Mesodermal cell (in vitro differentiated cells): ENCODE results near the gene TBC1D25.
"Not testable (repeated sequence)": the region's sequence is repeated elsewhere in the genome, so short reads cannot be mapped to it uniquely, and the experiment has no call there.

Source experiments
- H3K27ac ChIP-seq: 2 replicates; pipeline ENCODE4 v1.7.0; 2013; ENCODE audit warnings: mild to moderate bottlenecking, low read depth, low read length, moderate library complexity; ENCODE audit not compliant: severe bottlenecking
- H3K36me3 ChIP-seq: 2 replicates; pipeline ENCODE4 v1.7.1; 2013; ENCODE audit warnings: mild to moderate bottlenecking, low read length, moderate library complexity; ENCODE audit not compliant: control insufficient read depth, insufficient read depth
- H3K4me1 ChIP-seq: one replicate; pipeline ENCODE4 v1.7.1; 2013; ENCODE audit warnings: mild to moderate bottlenecking, low read length; ENCODE audit not compliant: insufficient read depth, control insufficient read depth, poor library complexity, severe bottlenecking
- H3K4me3 ChIP-seq: 2 replicates; pipeline ENCODE4 v1.7.0; 2013; ENCODE audit warnings: low read length, control low read depth, mild to moderate bottlenecking; ENCODE audit not compliant: insufficient read depth, poor library complexity, severe bottlenecking; ENCODE audit errors: extremely low read depth
- H3K9me3 ChIP-seq: 2 replicates; pipeline ENCODE4 v1.7.1; 2013; ENCODE audit warnings: mild to moderate bottlenecking, low read length, moderate library complexity; ENCODE audit not compliant: control insufficient read depth
- WGBS, 2 experiments: methylation state at CpG; one replicate each; pipeline ENCODE4 v1.1.5; 2013; ENCODE audit warnings: missing lambda C conversion rate in 2 of 2; ENCODE audit not compliant: insufficient coverage in 2 of 2; 5-methylcytosine and 5-hydroxymethylcytosine counted together

Gene TBC1D25

DNA sequence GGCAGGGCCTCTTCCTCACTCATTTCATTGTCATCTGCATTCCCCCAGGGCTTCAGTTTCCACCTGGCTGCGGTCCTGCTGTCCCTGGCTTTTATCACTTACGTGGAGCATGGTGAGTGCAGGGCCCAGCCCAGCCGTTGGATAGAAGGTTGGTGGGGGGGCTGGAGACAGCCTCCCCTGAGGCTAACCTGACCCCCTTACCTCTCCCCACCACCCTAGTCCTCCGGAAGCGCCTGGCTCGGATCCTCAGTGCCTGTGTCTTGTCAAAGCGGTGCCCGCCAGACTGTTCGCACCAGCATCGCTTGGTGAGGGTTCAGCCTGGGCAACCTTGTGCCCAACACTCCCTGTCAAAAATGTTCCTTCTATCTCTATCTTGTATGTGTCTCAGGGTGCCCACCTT lies 23.7 kb upstream of the TBC1D25 start:
- Histone ChIP-seq H3K4me3 (no peak overlapping the region), H3K9me3 (no peaks in the 10 kb centered on the region), H3K36me3 (peaks cover 11% of the 10 kb centered on the region), H3K4me1 (peaks cover 3% of the 10 kb centered on the region), H3K27ac (no peak overlapping the region)
- WGBS, 2 experiments = 78 to 90% methylated on average over 2 to 4 of the region's 10 CpGs

DNA sequence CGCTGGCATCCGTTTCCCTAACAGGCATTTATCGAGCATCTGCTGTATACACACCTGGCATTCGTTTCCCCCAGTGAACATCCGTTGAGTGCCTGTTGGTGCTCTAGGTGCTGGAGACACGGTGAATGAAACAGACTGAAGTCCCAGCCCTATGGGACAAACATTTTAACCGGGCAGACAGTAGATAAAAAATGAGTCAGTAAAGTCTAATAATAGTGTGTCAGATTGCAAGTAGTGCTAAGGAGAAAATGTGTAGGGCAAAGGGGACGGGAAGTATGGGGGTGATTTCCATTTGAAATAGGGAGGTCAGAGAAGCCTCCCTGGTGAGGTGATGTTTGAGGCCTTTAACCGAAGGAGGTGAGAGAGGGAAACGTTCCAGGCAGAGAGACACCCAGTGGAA lies 23.2 kb upstream of the TBC1D25 start:
- no peak overlapping the region for H3K27ac ChIP-seq
- H3K4me3 ChIP-seq = no peak overlapping the region
- H3K36me3 ChIP-seq = peaks cover 11% of the 10 kb centered on the region
- no peaks in the 10 kb centered on the region for H3K9me3 ChIP-seq
- peaks cover 3% of the 10 kb centered on the region for H3K4me1 ChIP-seq
- 76 to 93% methylated on average over 5 to 10 of the region's 10 CpGs for WGBS, 2 experiments

DNA sequence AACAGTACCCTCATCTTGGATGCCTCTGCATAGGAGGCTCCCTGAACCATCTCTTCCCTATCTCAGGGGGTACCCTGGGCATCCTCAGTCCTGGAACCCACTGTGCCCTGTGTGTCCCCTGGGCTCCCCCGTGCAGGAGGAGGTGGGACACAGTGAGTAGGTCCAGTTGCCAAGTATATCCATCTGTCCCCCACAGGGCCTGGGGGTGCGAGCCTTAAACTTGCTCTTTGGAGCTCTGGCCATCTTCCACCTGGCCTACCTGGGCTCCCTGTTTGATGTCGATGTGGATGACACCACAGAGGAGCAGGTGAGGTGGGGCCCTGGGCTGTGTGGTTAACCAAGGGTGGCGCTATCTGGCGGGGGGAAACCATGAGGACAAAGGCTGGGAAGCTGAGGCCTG lies 22.5 kb upstream of the TBC1D25 start:
- peaks cover 3% of the 10 kb centered on the region for H3K4me1 ChIP-seq
- H3K4me3 ChIP-seq = no peak overlapping the region
- no CpG with 5 or more reads among the region's 5 CpGs for WGBS, 2 experiments
- H3K9me3 ChIP-seq = no peaks in the 10 kb centered on the region
- H3K36me3 ChIP-seq = peaks cover 11% of the 10 kb centered on the region
- H3K27ac ChIP-seq = no peak overlapping the region

DNA sequence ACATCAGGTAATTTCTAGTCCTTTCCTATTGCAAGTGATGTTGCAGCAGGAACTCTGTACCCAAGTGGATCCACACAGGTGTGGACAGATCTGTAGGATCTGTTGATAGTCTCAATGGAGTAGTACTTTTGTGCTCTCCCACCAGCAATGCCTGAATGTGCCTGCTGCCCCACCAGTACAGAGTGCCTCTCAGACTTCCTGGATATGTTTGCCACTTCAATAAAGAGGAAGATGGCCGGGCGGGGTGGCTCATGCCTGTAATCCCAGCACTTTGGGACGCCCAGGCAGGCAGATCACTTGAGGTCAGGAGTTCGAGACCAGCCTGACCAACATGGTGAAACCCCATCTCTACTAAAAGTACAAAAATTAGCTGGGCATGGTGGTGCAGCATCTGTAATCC lies 20.0 kb upstream of the TBC1D25 start:
- WGBS, 2 experiments = 80% methylated on average over 1 of the region's 4 CpGs; no CpG with 5 or more reads in 1 of the 2 experiments
- H3K36me3 ChIP-seq = peaks cover 16% of the 10 kb centered on the region
- not testable (repeated sequence) for H3K9me3 ChIP-seq, H3K4me3 ChIP-seq, H3K27ac ChIP-seq, H3K4me1 ChIP-seq

DNA sequence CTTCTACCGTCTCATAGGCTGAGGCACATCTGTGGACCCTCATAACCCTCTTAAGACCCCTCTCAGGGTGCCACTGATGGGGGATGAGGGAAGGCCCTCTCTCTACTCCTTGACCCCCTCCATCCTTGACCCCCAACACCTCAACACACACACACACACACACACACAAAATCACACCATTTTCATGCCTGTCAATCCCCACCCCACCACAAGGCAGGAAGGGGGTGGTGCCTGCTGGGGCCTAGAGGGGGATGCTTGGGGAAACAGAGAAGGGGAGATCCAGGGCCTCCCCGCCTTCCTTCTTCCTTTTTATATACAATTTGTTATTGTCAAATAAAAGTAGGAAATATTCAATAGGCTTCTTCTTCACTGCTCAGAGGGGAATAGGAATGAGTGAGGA lies 19.1 kb upstream of the TBC1D25 start:
- Histone ChIP-seq H3K27ac (no peak overlapping the region), H3K4me1 (no peaks in the 10 kb centered on the region), H3K4me3 (no peak overlapping the region), H3K9me3 (no peaks in the 10 kb centered on the region), H3K36me3 (peaks cover 17% of the 10 kb centered on the region)
- no CpG with 5 or more reads among the region's 2 CpGs for WGBS, 2 experiments

DNA sequence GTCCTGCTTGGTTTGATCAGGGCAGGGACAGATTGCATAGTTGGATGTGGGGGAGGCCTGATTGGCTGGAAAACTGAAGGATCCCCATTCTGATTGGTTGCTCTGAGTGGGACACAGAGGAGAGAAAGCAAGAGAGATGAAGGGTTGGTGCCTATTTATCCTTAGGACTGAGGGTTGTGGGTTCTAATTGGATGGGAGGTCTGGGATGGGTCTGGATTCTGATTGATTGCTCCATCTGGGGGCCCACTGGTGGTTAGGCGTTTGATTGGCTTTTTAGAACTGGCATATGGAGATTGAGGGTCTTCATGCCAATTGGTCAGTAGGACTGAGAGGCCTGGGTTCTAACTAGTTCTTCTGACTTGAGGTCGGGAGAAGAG lies 18.6 kb upstream of the TBC1D25 start:
- H3K9me3 ChIP-seq = no peaks in the 10 kb centered on the region
- no peak overlapping the region for H3K27ac ChIP-seq
- H3K4me1 ChIP-seq = no peaks in the 10 kb centered on the region
- H3K4me3 ChIP-seq = peak overlapping the region; percentile 50
- peaks cover 21% of the 10 kb centered on the region for H3K36me3 ChIP-seq
- 43 to 49% methylated on average over 1 to 2 of the region's 2 CpGs for WGBS, 2 experiments

DNA sequence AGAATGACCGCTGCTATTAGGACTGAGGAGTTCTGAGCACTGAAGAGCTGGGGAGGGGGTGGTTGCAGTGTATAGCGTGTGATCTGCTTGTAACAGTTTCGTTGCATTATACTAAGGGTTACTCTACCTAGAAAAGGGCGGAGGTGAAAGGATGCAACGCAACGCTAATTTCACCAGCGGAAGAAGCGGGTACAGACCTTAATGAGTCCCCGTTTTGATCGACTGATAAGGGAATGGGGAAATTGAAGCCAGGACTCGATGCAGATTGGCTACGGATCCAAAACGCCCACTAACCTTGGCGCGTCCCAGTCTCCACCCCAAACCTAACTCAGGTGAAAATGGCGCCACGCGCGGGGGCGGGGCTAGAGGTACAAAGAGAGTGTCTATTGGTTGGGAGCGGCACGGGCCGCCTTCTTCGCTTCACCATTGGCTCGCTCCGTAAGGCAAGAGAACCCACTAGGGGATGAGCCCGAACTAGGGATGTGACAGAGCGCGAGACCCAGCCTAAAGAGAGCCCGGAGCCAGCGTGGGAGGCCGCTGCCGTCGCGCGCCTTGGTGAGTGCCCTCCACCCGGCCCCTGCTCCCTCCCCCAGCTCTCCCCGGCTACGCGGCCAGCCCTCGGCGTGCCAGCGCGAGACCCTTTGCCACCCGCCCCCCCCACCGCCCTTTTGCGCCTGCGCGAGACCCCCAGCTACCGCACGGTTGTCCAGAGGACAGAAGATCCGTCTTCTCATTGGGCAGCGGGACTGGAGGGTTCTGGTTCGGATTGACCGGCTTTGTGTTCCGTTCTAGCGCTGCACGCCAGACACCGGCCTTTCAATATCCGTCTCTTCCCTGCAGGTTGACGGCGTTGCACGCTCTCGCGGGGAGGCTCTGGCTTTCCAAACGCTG lies 17.9 kb upstream of the TBC1D25 start, which contains the start of gene EBP:
Gene EBP, plus strand, starts transcription at position 456 of the 891 bp plus-strand sequence. CDS start 1,964 bp downstream, outside the sequence.
- peak within 1 kb of the TSS; percentile 41 for H3K27ac ChIP-seq
- WGBS, 2 experiments = 2 to 9% methylated on average over 12 to 13 of the region's 66 CpGs
- peak within 1 kb of the TSS; percentile 50 for H3K4me3 ChIP-seq
- H3K36me3 ChIP-seq = peaks cover 26% of the 10 kb centered on the region
- H3K4me1 ChIP-seq = no peaks in the 10 kb centered on the region
- H3K9me3 ChIP-seq = no peaks in the 10 kb centered on the region

DNA sequence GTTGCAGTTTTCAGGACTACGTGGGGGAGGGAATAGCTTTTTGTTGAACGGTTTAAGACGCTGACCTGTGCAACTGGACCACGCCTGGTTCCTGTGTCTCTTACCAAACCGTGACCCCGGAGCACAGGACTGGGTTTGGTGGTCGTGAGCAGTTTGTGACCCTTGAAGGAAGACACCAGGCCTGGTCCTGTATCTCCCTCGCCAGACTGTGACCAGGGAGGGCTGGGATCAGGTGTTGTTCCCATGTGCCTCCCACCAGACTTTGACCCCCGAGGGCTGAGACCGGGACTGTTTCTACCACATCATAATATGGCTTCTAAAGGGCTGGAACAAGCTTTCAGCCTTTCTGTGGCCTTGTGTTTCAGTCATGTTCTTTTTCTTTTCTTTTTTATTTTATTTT lies 17.2 kb upstream of the TBC1D25 start:
- peak overlapping the region; percentile 50 for H3K4me3 ChIP-seq
- H3K27ac ChIP-seq = peak overlapping the region; percentile 41
- no peaks in the 10 kb centered on the region for H3K4me1 ChIP-seq
- no peaks in the 10 kb centered on the region for H3K9me3 ChIP-seq
- WGBS, 2 experiments = 0 to 8% methylated on average over 1 to 4 of the region's 10 CpGs
- H3K36me3 ChIP-seq = peaks cover 30% of the 10 kb centered on the region

DNA sequence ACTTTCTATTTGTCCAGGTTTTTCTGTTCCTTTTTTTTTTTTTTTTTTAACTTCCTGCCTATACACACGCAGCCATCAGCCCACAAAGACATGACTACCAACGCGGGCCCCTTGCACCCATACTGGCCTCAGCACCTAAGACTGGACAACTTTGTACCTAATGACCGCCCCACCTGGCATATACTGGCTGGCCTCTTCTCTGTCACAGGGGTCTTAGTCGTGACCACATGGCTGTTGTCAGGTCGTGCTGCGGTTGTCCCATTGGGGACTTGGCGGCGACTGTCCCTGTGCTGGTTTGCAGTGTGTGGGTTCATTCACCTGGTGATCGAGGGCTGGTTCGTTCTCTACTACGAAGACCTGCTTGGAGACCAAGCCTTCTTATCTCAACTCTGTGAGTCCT lies 15.8 kb upstream of the TBC1D25 start:
- H3K4me1 ChIP-seq = no peaks in the 10 kb centered on the region
- H3K27ac ChIP-seq = no peak overlapping the region
- WGBS, 2 experiments = 89 to 90% methylated on average over 2 to 5 of the region's 12 CpGs
- H3K4me3 ChIP-seq = no peak overlapping the region
- peaks cover 43% of the 10 kb centered on the region for H3K36me3 ChIP-seq
- no peaks in the 10 kb centered on the region for H3K9me3 ChIP-seq

DNA sequence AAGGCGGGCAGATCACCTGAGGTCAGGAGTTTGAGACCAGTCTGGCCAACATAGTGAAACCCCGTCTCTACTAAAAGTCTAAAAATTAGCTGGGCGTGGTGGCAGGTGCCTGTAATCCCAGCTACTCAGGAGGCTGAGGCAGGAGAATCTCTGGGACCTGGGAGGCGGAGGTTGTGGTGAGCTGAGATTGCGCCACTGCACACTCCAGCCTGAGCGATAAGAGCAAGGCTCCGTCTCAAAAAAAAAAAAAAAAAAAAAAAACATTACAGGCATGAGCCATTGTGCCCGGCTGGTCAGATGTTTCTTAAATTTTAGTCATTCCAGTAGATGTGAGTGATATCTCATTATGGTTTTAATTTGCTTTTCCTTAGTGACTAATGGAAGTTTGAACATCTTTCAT lies 13.7 kb upstream of the TBC1D25 start:
- not testable (repeated sequence) for H3K4me1 ChIP-seq, H3K4me3 ChIP-seq, H3K27ac ChIP-seq, H3K9me3 ChIP-seq
- peaks cover 47% of the 10 kb centered on the region for H3K36me3 ChIP-seq
- WGBS, 2 experiments = 86 to 100% methylated on average over 1 of the region's 8 CpGs

DNA sequence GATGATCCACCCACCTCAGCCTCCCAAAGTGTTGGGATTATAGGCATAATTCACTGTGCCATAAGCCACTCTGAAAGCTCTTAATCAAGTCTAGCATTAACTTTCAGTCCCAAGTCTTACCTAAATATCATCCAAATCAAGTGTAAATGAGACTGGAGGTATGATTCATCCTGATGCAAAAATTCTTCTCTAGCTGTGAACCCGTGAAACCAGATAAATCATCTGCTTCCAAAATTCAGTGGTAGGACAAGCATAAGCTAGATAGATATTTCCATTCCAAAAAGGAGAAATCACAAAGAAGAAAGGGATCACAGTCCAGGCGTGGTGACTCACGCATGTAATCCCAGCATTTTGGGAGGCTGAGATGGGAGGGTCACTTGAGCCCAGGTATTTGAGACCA lies 8.8 kb upstream of the TBC1D25 start:
- H3K9me3 ChIP-seq = no peaks in the 10 kb centered on the region
- peaks cover 31% of the 10 kb centered on the region for H3K36me3 ChIP-seq
- no peak overlapping the region for H3K27ac ChIP-seq
- H3K4me1 ChIP-seq = no peaks in the 10 kb centered on the region
- H3K4me3 ChIP-seq = no peak overlapping the region
- WGBS, 2 experiments = 100% methylated on average over 2 of the region's 3 CpGs; no CpG with 5 or more reads in 1 of the 2 experiments
